GM18870 (cell line): ENCODE measurements around the gene CNNM4.

Source experiments
- ATAC-seq: cut with Tn5 transposase; IDR thresholded peaks from one replicate; pipeline ENCODE4 v1.9.1; 2021; ENCODE audit warnings: moderate library complexity; ENCODE audit not compliant: unreplicated experiment

The CNNM4 gene

DNA sequence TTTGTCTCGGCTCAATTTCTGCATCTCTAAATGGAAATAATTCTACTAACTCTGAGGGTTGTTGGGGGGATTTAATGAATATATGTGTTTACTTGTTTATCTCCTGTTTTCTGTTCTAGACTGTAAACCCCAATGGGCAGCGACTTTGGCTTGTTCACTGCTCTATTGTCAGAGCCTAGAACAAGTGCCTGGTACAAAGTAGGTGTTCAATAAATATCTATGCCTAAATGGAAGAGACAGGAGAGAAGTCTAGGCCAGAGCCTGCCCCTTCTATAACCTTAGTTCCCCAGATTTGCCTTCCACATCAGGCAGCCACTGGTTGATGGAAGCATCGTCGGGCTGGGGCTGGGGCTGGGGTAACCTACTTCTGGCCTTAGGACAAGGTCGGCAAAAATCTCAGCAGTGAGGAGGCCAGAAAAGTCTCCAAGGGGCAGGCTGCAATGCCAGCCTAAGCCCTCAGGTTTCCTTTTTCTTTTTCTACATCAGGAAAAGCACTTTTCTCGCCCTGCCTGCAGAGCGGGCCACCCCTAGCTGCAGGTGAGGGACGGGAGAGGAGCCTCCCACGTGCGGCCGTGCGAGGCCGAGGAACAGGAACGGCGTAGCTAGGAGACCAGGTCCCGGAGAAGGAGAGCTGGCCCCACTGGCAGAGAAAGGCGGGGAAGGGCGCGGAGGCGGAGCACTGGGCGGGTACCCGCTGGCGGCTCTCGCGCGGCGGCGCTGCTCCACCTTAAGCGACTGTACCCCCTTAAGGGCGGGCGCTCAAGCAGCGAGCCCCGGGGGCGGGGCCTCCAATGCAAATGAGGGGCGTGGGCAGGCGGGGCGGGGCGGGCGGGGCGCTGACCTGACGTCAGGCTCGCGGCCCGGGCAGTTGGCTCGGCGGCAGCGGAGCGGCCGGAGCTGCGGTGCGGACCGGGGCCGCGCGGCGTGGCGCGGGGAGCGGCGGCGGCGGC is at the start of gene CNNM4:
CNNM4 (plus strand) TSS at position 867 of the 950 bp plus-strand sequence. CDS start 98 bp downstream, outside the sequence.
- ATAC-seq, result peak; percentile 51

GRCh38 chr2:96710985-96711384 is 49.7 kb upstream of the CNNM4 start:
- no peak for ATAC-seq

GRCh38 chr2:96715658-96716057 is 45.0 kb upstream of the CNNM4 start:
- no peak for ATAC-seq

- no peak for ATAC-seq
Measured at GRCh38 chr2:96716388-96716787, 44.3 kb upstream of the CNNM4 start.

GRCh38 chr2:96726131-96726530 is 34.6 kb upstream of the CNNM4 start:
- ATAC-seq, result no peak

- no peak for ATAC-seq
Measured at GRCh38 chr2:96727431-96727830, 33.3 kb upstream of the CNNM4 start.

DNA sequence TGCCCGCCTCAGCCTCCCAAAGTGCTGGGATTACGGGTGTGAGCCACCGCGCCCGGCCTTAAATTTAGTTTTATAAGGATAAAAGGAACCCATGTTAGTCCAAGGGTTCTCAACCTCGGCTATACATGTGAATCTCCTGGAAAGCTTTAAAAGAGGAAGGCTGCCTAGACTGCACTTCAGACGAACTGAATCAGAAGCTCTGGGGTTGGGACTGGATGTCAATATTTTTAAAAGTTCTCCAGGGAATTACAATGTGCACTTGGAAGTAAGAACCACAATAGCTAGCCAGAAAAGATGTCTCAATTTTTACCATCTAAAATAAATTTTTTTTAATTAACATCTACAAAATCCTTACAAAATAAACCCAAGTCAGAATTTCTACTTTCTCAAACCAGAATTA is 31.0 kb upstream of the CNNM4 start:
- no peak for ATAC-seq

DNA sequence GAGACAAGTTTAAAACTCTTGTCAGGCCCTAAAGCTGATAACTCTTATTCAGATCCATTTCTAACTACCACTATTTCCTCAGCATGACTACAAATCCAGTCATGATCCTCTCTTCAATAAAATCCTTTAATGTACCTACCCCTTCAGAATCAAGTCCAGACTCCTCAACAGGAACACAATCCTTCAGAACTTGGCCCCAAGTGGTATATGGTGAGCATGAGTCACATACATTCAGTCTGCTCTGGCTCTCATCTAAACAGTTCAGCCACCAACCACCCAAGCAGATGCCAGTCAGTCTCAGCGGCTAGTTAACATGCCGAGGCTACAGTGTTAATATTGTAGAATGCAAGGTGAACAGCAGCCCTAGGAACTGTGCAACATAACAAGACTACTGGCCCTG is 30.5 kb upstream of the CNNM4 start:
- no peak for ATAC-seq

DNA sequence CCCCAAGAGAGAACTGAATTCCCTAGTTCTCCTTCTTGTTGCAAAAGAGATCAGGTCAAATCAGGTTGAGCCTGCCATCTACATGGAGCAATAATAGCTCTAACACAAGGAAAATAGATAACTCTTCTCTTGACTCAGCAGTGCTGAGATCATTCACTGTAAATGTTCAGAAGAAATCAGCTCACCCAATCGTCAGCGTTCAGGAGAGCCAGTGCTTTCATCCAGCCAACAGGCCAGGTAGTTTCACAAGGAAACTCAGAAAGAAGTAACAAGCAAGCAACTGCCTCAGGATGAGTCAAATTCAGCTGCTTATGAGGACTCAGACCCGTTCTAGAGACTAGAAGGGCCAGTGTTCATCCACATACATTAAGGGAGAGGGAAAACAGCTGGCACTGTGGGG is 26.8 kb upstream of the CNNM4 start:
- no peak for ATAC-seq

DNA sequence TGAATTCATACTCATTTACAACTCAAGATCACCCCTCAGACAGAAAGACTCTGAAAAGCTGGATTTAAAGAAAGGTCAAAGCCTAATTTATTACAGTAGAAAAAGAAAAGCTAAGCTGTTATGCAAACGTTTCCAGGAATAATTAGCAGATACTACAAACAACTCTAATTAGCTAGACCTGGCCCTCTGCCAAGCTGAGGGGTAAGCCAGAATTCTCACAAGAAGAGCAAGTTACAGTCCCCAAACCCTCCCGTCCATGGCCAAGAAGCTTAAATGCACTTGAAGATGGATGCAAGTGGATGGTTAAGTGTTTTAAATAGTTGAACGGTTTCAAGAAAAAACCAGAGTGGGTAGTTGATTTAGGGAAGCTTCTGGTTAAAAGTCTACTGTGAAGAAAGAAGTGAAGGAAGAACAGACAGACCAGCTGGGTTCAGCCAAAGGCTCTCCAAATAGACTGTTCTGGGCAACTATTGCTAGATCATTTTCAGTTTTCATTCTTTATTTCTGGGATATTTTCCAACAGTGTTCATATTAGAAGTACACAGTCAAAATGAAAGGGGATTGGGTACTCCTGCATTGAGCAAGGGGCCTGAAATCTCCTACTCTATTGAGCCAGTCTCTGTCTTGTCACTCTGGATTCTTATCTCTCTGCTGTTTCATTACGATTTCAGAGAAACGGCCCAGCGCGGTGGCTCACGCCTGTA is 25.7 kb upstream of the CNNM4 start:
- ATAC-seq, result no peak

- no peak for ATAC-seq
Measured at GRCh38 chr2:96737251-96737650, 23.5 kb upstream of the CNNM4 start.

- ATAC-seq, result no peak
Measured at GRCh38 chr2:96737831-96738230, 22.9 kb upstream of the CNNM4 start.

DNA sequence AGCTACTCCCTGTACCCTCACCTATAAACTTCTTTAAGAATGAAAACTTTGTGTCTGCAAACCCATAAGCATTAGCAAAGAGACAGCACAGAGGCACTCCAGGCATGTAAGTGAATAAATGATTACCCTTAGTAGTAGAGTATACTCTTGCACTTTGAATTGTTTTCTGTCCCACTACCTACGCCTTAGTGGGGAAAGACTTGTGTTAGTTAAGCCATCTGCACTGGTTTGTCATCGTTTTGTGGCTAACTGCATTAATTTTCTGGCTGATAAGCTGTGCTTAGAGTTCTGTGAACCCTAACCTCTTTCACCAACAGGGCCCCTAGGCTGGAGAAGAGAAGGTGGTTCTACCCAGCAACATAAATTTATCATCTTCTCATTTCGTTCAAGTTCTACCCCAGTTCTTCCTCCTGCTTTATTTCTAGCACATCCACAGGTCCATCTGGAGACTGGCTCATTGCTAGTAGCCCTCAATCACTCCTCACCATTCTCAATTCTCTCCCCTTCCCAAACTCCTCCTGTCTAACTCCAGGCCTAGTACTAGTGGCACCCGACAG is 21.5 kb upstream of the CNNM4 start:
- ATAC-seq, result no peak

GRCh38 chr2:96739633-96740428 is 20.9 kb upstream of the CNNM4 start, which contains the start of gene LMAN2L:
Gene LMAN2L (minus strand): TSS chr2:96740064. CDS start chr2:96740040, 24 bp downstream.
- peak; percentile 98 for ATAC-seq

DNA sequence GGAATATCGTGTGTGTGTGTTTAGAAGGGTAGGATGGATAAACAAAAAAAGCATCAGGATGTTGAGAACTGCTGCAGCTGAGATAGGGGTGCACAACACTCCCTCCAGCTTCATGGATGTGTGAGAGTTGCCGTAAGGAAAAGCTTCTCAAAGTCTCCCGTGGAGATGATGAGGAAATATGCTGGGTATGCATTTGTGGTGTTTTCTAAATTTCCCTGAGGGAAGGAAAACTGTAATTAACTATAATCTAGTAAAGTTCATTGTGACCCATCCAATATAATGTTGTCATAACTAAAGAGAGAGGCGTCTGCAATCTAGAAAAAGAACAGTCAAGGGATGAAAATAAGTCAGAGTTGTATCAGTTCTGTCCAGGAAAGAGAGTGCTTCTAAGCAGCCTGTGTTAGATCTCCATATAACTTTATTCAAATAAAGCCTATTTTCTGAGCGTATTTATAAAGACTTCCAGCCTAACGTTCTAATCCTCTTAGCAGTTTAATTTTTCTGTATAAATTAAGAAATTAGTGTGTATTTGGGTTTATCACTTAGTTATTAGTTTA is 13.6 kb upstream of the CNNM4 start:
- ATAC-seq, result no peak

GRCh38 chr2:96751800-96752199 is 8.9 kb upstream of the CNNM4 start:
- no peak for ATAC-seq

DNA sequence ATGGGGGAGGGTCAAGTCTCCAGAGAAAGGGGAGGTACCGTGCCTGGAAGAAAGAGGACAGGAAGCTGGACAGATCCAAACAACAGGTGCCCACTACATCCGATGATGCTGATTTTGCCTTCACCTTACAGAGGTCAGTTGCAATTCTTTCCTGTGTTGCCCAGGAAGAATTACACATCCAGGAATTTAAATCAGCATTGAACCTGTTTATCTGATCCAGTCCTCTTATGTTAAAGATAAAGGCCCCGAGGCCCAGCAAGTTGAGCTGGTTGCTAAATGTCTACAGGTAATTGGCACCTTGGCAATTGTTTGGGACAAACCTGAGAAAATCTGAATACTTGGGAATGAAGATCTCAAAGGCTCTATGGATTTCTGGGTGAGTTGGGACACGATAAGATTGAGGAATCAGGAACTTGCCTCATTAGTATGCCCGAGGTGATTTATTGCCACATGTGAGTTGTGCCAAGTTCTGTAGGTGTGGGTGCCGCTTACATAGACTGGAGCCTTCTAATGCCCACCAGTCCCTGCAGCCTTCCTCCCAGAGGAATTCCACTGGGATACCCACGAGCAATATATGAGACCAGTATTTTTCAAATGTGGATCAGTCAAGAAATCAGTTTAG is 6.9 kb upstream of the CNNM4 start:
- ATAC-seq, result no peak

DNA sequence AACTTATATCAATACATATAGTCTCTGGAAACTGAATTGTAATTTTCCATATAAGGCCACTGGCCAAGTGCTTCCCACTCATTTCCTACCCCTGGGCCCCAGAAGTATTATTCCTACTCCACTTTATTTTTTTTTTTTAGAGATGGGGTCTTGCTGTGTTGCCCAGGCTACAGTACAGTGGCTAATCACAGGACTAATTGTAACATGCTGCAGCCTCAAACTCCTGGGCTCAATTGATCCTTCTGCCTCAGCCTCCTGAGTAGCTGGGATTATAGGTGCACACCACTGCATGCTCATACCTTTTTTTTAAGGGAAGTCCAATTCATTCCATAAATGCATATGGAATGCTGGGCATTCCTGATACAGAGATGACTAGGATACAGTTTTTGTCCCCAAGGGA is 6.4 kb upstream of the CNNM4 start:
- ATAC-seq, result no peak

DNA sequence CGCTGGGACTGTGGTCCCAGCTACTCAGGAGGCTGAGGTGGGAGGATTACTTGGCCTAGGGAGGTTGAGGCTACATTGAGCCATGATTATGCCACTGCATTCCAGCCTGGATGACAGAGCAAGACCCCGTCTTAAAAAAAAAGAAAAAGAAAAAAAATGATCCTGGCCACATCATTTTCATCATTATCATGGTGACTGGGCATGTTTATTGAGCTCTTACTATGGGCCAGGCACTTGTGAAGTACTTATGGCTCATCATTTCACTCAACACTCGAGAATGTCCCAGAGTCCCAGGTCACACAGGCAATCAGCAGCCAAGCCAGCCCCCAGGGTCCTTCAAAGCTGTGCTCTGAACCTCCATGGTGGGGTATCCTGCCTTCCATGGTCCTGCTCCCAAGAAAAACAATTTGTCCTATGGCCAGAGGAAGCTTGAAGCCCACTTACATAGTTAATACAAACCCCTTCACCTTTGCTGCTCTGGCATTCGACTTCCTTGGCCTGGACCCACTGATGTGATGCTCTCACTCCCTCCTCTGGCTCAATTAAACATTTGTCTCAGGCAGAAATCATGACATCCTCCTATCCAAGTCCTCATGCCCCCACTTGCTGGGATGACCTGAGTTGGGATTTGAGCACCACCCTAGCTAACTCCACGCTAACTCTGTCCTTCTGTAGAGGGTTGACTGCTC is 3.8 kb upstream of the CNNM4 start:
- no peak for ATAC-seq

GRCh38 chr2:96757477-96757860 is 3.2 kb upstream of the CNNM4 start:
- no peak for ATAC-seq
